Upper lobe of left lung (tissue), 6 donors: ENCODE measurements around the gene ROS1. TPM values are rescaled to one million over a fixed set of nuclear protein-coding genes. Genes with fewer than 3 reads are reported as not detected.
A peak's percentile ranks its signal among the peaks of the same experiment; 100 is the strongest.

Experiments
- ATAC-seq, 2 donors: fragments of 200-7000 bp; cut with Tn5 transposase; one replicate each; pipeline ENCODE4 v1.9.1; 2022; ENCODE audit warnings: mild to moderate bottlenecking in 2 of 2, moderate library complexity in 2 of 2; ENCODE audit not compliant: low FRiP score in 2 of 2
- DNase-seq, 2 donors: peaks; one replicate each; pipeline ENCODE4 v3.0.0-alpha.2; 2019 to 2020
- H3K27ac ChIP-seq, 4 donors: fragments of 200-600 bp; sonication (generic); one replicate each; pipeline ENCODE4 v1.5.1; 2016 to 2019
- H3K27me3 ChIP-seq, 4 donors: fragments of 200-600 bp; sonication (generic); one replicate each; pipeline ENCODE4 v1.5.1; 2017 to 2019
- H3K36me3 ChIP-seq, 4 donors: fragments of 200-600 bp; sonication (generic); one replicate each; pipeline ENCODE4 v1.5.1; 2016 to 2019
- H3K4me1 ChIP-seq, 4 donors: fragments of 200-600 bp; sonication (generic); one replicate each; pipeline ENCODE4 v1.5.1; 2018 to 2019
- H3K4me3 ChIP-seq, 4 donors: fragments of 200-600 bp; sonication (generic); one replicate each; pipeline ENCODE4 v1.5.1; 2017 to 2019; ENCODE audit warnings: mild to moderate bottlenecking in 2 of 4, moderate library complexity in 1 of 4
- H3K9me3 ChIP-seq, 4 donors: fragments of 200-600 bp; sonication (generic); one replicate each; pipeline ENCODE4 v1.5.1; 2018 to 2019
- EP300 ChIP-seq, 4 donors: sonication (generic); formaldehyde crosslinking; IDR thresholded peaks; one replicate each; pipeline ENCODE4 v1.5.1; 2017; ENCODE audit warnings: antibody characterized with exemption in 4 of 4, control low read depth in 2 of 4
- POLR2A ChIP-seq, 4 donors: fragments of 450-650 bp; IDR thresholded peaks; one replicate each; pipeline ENCODE4 v1.5.1; 2016 to 2017; ENCODE audit warnings: antibody characterized with exemption in 4 of 4, mild to moderate bottlenecking in 2 of 4
- POLR2AphosphoS5 ChIP-seq, 2 donors: sonication (generic); formaldehyde crosslinking; IDR thresholded peaks; one replicate each; pipeline ENCODE4 v1.5.1; 2017; ENCODE audit warnings: antibody characterized with exemption in 2 of 2
- WGBS, 2 donors: methylation state at CpG; one replicate each; pipeline ENCODE4 v1.1.5; 2017 to 2018; 5-methylcytosine and 5-hydroxymethylcytosine counted together
- total RNA-seq, 6 donors: library from RNA; depleted of rRNA in 4 of 6; stranded (reverse); fragments of >200 nt in 4 of 6; gene quantifications; one replicate each; pipeline versions ENCODE4 v1.1.0 to v1.2.1, GENCODE V29; 2016 to 2021
- TF ChIP-seq, protein P1 (sequence below), 6 experiments: fragments of 450-650 bp in 4 of 6; fragments of 200-600 bp in 2 of 6; sonication (generic) in 2 of 6; IDR thresholded peaks; one replicate each; pipeline ENCODE4 v1.5.1; 2016 to 2019; ENCODE audit warnings: antibody characterized with exemption in 6 of 6
- donor health status: DM: no; HTN: no; CAD: no; lungs with moderate emphysema.
- donor health status: DM: no; HTN: yes; CAD: no; lungs with severe emphysema.

ROS1 gene
- total RNA-seq, 6 donors from 2014 or later, result 39.1 to 190 (median 114) TPM

DNA sequence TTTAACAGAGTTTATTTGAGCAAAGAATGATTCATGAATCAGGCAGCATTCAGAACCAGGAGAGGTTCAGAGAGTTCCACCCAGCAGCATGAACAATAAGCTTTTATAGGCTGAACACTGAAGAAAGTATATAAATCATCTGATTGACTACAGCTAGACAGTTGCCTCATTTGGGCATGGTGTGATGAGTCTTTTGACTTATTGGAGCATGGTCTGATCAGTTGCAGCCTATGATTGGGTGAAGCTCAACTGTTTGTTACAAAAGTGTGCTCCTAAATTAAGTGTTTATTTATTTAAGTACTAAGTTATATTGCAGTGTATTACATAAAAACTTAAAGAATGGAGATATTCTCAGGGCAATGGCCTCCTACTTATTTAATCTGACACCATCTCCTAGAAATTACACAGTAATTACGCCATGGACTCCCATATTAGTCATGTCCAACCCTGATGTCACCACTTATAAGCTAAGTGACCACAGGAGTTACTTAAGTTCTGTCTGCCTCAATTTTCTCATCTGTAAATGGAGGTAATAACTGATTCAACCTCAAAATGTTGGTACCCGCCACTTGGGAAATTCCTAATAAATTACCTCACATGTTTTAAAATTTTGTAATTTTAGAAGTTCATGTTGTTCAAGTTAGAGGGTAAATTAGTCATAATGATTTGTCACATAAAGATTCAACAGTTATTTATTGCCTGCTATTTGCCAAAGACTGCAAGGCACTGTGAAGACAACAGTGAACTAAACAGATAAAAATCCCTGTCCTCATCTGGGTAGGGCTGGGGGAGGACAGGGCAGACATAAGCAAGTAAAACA lies 15.2 kb upstream of the ROS1 start:
- Histone ChIP-seq H3K36me3 (no peaks in the 10 kb centered on the region), H3K27ac (peak overlapping the region in 1 of 4 donors; percentile 44), H3K4me1 (no peaks in the 10 kb centered on the region), H3K27me3 (no peaks in the 10 kb centered on the region), H3K4me3 (no peak overlapping the region), H3K9me3 (no peaks in the 10 kb centered on the region)
- ATAC-seq (peak in 1 of 2 donors; percentile 86), DNase-seq (no peak)
- TF ChIP-seq POLR2AphosphoS5 (IDR thresholded peaks at IDR 0.05) (no peak), EP300 (IDR thresholded peaks at IDR 0.05) (peak in 1 of 4 donors; percentile 24)
- WGBS, 2 donors, result 58 to 63% methylated on average over 2 of the region's 2 CpGs

- 71% methylated on average over 1 of the region's 1 CpG for WGBS, 2 donors
- Histone ChIP-seq H3K4me1 (no peaks in the 10 kb centered on the region), H3K4me3 (no peak overlapping the region), H3K27ac (no peak overlapping the region), H3K36me3 (no peaks in the 10 kb centered on the region), H3K27me3 (no peaks in the 10 kb centered on the region), H3K9me3 (no peaks in the 10 kb centered on the region)
- no peak for TF ChIP-seq EP300 (IDR thresholded peaks at IDR 0.05)
- TF ChIP-seq, protein P1, sequence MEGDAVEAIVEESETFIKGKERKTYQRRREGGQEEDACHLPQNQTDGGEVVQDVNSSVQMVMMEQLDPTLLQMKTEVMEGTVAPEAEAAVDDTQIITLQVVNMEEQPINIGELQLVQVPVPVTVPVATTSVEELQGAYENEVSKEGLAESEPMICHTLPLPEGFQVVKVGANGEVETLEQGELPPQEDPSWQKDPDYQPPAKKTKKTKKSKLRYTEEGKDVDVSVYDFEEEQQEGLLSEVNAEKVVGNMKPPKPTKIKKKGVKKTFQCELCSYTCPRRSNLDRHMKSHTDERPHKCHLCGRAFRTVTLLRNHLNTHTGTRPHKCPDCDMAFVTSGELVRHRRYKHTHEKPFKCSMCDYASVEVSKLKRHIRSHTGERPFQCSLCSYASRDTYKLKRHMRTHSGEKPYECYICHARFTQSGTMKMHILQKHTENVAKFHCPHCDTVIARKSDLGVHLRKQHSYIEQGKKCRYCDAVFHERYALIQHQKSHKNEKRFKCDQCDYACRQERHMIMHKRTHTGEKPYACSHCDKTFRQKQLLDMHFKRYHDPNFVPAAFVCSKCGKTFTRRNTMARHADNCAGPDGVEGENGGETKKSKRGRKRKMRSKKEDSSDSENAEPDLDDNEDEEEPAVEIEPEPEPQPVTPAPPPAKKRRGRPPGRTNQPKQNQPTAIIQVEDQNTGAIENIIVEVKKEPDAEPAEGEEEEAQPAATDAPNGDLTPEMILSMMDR (IDR thresholded peaks at IDR 0.05), result no peak
- TF ChIP-seq POLR2A (IDR thresholded peaks at IDR 0.05), result no peak
- TF ChIP-seq POLR2AphosphoS5 (IDR thresholded peaks at IDR 0.05), result no peak
- ATAC-seq (no peak), DNase-seq (no peak)
These were observed 6.5 kb upstream of the ROS1 start for GRCh38 chr6:117432273-117432672.

- Histone ChIP-seq H3K27ac (peak overlapping the region in 2 of 4 donors; percentile 23 to 31), H3K9me3 (no peaks in the 10 kb centered on the region), H3K36me3 (no peaks in the 10 kb centered on the region), H3K4me3 (peak overlapping the region in 3 of 4 donors; percentile 31 to 43 (median 43)), H3K27me3 (no peaks in the 10 kb centered on the region), H3K4me1 (no peaks in the 10 kb centered on the region)
- ATAC-seq (peak; percentile 49 to 57), DNase-seq (peak in 1 of 2 donors; percentile 58)
- WGBS, 2 donors, result 52 to 62% methylated on average over 3 of the region's 3 CpGs
- TF ChIP-seq, protein P1 (IDR thresholded peaks at IDR 0.05), result no peak
- TF ChIP-seq EP300 (IDR thresholded peaks at IDR 0.05) (no peak), POLR2AphosphoS5 (IDR thresholded peaks at IDR 0.05) (peak in 1 of 2 donors; percentile 13), POLR2A (IDR thresholded peaks at IDR 0.05) (peak in 1 of 4 donors; percentile 51)
These were observed 2.0 kb downstream of the ROS1 start for GRCh38 chr6:117423754-117424153.

DNA sequence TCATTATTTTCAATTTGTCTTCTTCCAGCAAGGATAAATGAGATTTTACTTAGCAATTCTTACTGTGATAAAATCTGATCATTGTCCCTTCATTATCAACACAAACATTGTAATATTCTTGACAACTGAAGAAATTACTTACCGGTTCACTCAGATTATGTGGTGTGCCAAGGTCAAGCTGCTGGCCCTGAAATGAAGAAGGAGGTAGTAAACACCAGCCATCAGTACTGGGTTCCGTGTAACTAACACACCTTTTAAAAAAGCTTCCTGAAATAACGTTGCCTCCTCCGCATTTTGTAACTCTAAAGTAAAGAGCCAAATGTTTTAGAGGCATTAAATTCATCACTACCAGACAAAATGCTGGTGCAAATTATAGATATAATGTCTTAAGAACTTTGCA lies 7.4 kb downstream of the ROS1 start:
- whole genome bisulfite sequencing, 2 donors, result 58 to 66% methylated on average over 4 of the region's 4 CpGs
- peak overlapping the region in 1 of 4 donors; percentile 18 for H3K4me3 ChIP-seq

DNA sequence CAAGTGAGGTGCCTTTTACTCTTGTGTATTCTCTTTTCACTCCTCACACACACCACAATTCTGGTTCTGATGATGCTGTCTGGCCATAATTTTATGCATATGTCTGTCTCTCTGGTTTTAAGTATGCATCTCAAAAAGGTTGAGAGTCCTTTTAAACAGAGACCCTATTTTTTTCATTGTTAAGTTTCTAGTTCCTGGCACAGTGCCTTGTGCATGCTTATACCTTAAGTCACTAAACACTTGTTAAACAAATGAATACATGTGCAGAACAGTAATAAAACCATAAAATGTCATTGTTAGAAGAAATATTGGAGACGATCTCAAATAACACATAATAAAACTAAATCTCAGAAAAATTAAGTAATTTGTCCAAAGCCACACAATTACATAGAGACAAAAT lies 7.9 kb downstream of the ROS1 start:
- WGBS, 2 donors, result 88 to 96% methylated on average over 1 of the region's 1 CpG

More for the DNA sequence above, 7.4 kb downstream of the ROS1 start:
- no peak overlapping the region for H3K27ac ChIP-seq
- no peaks in the 10 kb centered on the region for H3K27me3 ChIP-seq
- DNase-seq (no peak), ATAC-seq (no peak)
- H3K4me1 ChIP-seq, result peaks cover 0 to 5% (median 0%) of the 10 kb centered on the region in 4 donors
- no peaks in the 10 kb centered on the region for H3K9me3 ChIP-seq
- TF ChIP-seq POLR2AphosphoS5 (IDR thresholded peaks at IDR 0.05) (no peak), EP300 (IDR thresholded peaks at IDR 0.05) (no peak), POLR2A (IDR thresholded peaks at IDR 0.05) (no peak)
- TF ChIP-seq, protein P1 (IDR thresholded peaks at IDR 0.05), result no peak
- no peaks in the 10 kb centered on the region for H3K36me3 ChIP-seq

More for the DNA sequence above, 7.9 kb downstream of the ROS1 start:
- H3K4me1 ChIP-seq, result peaks cover 0 to 8% (median 0%) of the 10 kb centered on the region in 4 donors
- ATAC-seq, result no peak
- no peaks in the 10 kb centered on the region for H3K27me3 ChIP-seq
- no peak overlapping the region for H3K27ac ChIP-seq
- TF ChIP-seq POLR2AphosphoS5 (IDR thresholded peaks at IDR 0.05) (no peak), POLR2A (IDR thresholded peaks at IDR 0.05) (no peak), EP300 (IDR thresholded peaks at IDR 0.05) (no peak)
- TF ChIP-seq, protein P1 (IDR thresholded peaks at IDR 0.05), result no peak
- DNase-seq, result no peak
- no peaks in the 10 kb centered on the region for H3K9me3 ChIP-seq
- no peaks in the 10 kb centered on the region for H3K36me3 ChIP-seq
- H3K4me3 ChIP-seq, result no peak overlapping the region
